Measurements from ENCODE around the gene SLC29A4. TPM values are rescaled to one million over a fixed set of nuclear protein-coding genes. Genes with fewer than 3 reads are reported as not detected.

Gene SLC29A4
- total and polyA plus RNA-seq, 8 donors = 2.4 to 8.2 (median 3.9) TPM

- no peaks in the 10 kb centered on the region for H3K27me3 ChIP-seq
- intact Hi-C loops (cut with DNase I; ENCODE audit: low total_unique reads) = no loop called here
- H3K36me3 ChIP-seq = peaks cover 64 to 99% (median 97%) of the 10 kb centered on the region in 4 donors
- no peak for DNase-seq
- no peak for TF ChIP-seq POLR2A (IDR thresholded peaks at IDR 0.05)
- no peak for TF ChIP-seq EP300 (IDR thresholded peaks at IDR 0.05)
- TF ChIP-seq, protein P1, sequence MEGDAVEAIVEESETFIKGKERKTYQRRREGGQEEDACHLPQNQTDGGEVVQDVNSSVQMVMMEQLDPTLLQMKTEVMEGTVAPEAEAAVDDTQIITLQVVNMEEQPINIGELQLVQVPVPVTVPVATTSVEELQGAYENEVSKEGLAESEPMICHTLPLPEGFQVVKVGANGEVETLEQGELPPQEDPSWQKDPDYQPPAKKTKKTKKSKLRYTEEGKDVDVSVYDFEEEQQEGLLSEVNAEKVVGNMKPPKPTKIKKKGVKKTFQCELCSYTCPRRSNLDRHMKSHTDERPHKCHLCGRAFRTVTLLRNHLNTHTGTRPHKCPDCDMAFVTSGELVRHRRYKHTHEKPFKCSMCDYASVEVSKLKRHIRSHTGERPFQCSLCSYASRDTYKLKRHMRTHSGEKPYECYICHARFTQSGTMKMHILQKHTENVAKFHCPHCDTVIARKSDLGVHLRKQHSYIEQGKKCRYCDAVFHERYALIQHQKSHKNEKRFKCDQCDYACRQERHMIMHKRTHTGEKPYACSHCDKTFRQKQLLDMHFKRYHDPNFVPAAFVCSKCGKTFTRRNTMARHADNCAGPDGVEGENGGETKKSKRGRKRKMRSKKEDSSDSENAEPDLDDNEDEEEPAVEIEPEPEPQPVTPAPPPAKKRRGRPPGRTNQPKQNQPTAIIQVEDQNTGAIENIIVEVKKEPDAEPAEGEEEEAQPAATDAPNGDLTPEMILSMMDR (IDR thresholded peaks at IDR 0.05) = no peak
- no peak for TF ChIP-seq POLR2AphosphoS5 (IDR thresholded peaks at IDR 0.05)
- peaks cover 0 to 15% (median 12%) of the 10 kb centered on the region in 4 donors for H3K9me3 ChIP-seq
- 87 to 95% (median 91%) methylated on average over 2 of the region's 2 CpGs for WGBS, 5 donors
- no peak overlapping the region for H3K27ac ChIP-seq
- H3K4me3 ChIP-seq = no peak overlapping the region
- peaks cover 0 to 11% (median 4%) of the 10 kb centered on the region in 4 donors for H3K4me1 ChIP-seq
Measured at GRCh38 chr7:5343884-5344283, 61.1 kb downstream of the SLC29A4 start.

DNA sequence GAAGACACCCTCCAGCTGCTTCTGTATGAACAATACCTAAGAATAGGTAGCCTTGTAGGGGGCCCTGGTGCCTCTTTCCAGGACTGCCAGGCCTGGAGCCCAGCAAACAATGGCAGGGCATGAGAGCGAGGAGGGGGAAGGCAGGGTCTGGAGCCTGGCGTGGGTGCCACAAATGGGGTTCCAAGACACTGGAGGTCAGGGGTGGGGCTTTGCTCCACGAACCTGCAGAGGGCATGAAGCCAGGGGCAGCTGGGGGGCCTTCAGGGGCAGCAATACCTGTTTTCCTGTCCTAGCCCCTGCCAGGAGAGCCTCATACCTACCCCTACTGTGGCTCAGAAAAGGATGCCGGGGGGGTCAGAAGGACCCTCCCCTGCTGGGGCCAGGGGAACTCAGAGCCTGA lies 61.6 kb downstream of the SLC29A4 start:
- H3K36me3 ChIP-seq = peaks cover 66 to 99% (median 97%) of the 10 kb centered on the region in 4 donors
- peaks cover 0 to 15% (median 12%) of the 10 kb centered on the region in 4 donors for H3K9me3 ChIP-seq
- intact Hi-C loops (cut with DNase I; ENCODE audit: low total_unique reads) = no loop called here
- H3K4me1 ChIP-seq = peaks cover 0 to 15% (median 5%) of the 10 kb centered on the region in 4 donors
- WGBS, 5 donors = 95 to 100% (median 96%) methylated on average over 2 to 4 of the region's 4 CpGs
- no peak overlapping the region for H3K27ac ChIP-seq
- TF ChIP-seq, protein P1 (IDR thresholded peaks at IDR 0.05) = no peak
- no peak for TF ChIP-seq POLR2AphosphoS5 (IDR thresholded peaks at IDR 0.05)
- TF ChIP-seq POLR2A (IDR thresholded peaks at IDR 0.05) = no peak
- TF ChIP-seq EP300 (IDR thresholded peaks at IDR 0.05) = no peak
- H3K4me3 ChIP-seq = no peak overlapping the region
- no peak for DNase-seq
- H3K27me3 ChIP-seq = no peaks in the 10 kb centered on the region

GRCh38 chr7:5345171-5345570 lies 62.4 kb downstream of the SLC29A4 start:
- Histone ChIP-seq H3K4me1 (peaks cover 0 to 24% (median 10%) of the 10 kb centered on the region in 4 donors), H3K27me3 (no peaks in the 10 kb centered on the region), H3K4me3 (no peak overlapping the region), H3K27ac (no peak overlapping the region), H3K36me3 (peaks cover 61 to 99% (median 97%) of the 10 kb centered on the region in 4 donors), H3K9me3 (peaks cover 0 to 15% (median 12%) of the 10 kb centered on the region in 4 donors)
- DNase-seq = no peak
- intact Hi-C loops (cut with DNase I; ENCODE audit: low total_unique reads) = no loop called here
- TF ChIP-seq, protein P1 (IDR thresholded peaks at IDR 0.05) = no peak
- TF ChIP-seq POLR2AphosphoS5 (IDR thresholded peaks at IDR 0.05) = no peak
- WGBS, 5 donors = 96 to 98% (median 98%) methylated on average over 10 to 13 of the region's 13 CpGs

GRCh38 chr7:5345671-5346070 lies 62.9 kb downstream of the SLC29A4 start:
- Histone ChIP-seq H3K4me1 (peaks cover 0 to 29% (median 10%) of the 10 kb centered on the region in 4 donors), H3K36me3 (peaks cover 62 to 99% (median 97%) of the 10 kb centered on the region in 4 donors), H3K27ac (no peak overlapping the region), H3K27me3 (no peaks in the 10 kb centered on the region), H3K9me3 (peaks cover 0 to 15% (median 12%) of the 10 kb centered on the region in 4 donors), H3K4me3 (no peak overlapping the region)
- 93 to 99% (median 96%) methylated on average over 16 to 21 of the region's 21 CpGs for WGBS, 5 donors
- intact Hi-C loops (cut with DNase I; ENCODE audit: low total_unique reads) = no loop called here
- DNase-seq = no peak
- TF ChIP-seq POLR2AphosphoS5 (IDR thresholded peaks at IDR 0.05) = no peak
- TF ChIP-seq EP300 (IDR thresholded peaks at IDR 0.05) = no peak
- TF ChIP-seq POLR2A (IDR thresholded peaks at IDR 0.05) = no peak
- TF ChIP-seq, protein P1 (IDR thresholded peaks at IDR 0.05) = no peak

All from stomach (tissue), 9 donors.